ENCODE data around the gene RTF1.

DNA sequence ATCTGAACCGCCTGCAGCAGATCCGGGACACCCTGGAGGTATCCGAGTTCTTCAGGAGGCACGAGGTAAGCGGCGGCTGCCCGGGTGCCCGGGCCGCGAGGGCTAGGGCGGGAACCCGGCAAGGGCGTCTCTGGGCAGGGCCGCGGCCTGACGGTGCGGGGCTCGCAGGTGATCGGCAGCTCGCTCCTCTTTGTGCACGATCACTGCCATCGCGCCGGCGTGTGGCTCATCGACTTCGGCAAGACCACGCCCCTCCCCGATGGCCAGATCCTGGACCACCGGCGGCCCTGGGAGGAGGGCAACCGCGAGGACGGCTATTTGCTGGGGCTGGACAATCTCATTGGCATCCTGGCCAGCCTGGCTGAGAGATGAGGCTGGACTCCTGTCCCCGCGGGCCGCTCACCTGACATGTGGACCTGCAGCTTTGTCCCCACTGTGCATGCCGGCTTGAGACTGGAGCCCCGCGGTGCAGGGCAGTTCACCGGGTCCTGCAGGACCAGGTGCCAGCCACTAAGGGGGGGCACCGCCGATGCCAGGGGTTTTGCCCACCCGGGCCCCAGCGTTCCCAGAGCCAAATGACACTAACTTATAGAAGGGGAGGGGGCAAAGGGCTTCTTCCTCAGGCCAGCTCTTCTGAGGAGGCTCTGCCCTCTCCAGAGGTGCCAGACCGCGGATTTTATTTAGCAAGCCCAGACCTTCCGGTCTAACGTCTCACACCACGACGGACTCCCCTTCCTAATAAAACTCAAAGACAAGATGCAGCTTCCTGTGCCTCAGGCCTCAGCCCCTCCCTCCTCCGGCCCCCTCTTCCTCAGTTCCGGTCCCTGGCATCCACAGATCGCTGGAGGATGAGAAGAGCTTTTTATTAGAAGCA is 86.1 kb downstream of the RTF1 start:
- no peak for TF ChIP-seq POLR2A (IDR thresholded peaks at IDR 0.05; ENCODE audit: low read depth, low read length)
- TF ChIP-seq POLR2AphosphoS5 (IDR thresholded peaks at IDR 0.05; ENCODE audit: low read depth, low read length): no peak
- TF ChIP-seq TAF1 (IDR thresholded peaks at IDR 0.05; ENCODE audit: low read depth, low read length): no peak
- no peak for TF ChIP-seq SPI1 (IDR thresholded peaks at IDR 0.05; ENCODE audit: low read depth, low read length)
